ENCODE data around the gene DNALI1.

Gene DNALI1

DNA sequence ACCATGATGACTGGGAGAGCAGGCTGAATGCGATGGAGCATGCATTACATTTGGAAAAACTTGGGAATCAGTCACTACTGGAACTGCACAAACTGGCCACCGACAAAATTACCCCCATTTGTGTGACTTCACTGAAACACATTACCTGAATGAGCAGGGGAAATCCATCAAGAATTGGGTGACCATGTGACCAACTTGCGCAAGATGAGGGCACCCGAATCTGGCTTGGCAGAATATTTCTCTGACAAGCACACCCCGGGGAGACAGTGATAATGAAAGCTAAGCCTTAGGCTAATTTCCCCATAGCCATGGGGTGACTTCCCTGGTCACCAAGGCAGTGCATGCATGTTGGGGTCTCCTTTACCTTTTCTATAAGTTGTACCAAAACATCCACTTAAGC, 11.7 kb upstream of the DNALI1 start:
- in situ Hi-C loops (cut with HindIII; ENCODE audit: low sequenced_read_pairs) = no loop called here
- TF ChIP-seq CTCF (IDR thresholded peaks at IDR 0.05; ENCODE audit: low read depth, low read length, missing control alignments) = no peak
- no peak for DNase-seq (ENCODE audit: low read depth)
- no peak overlapping the region for H3K4me3 ChIP-seq (ENCODE audit: low read depth, low read length)

DNA sequence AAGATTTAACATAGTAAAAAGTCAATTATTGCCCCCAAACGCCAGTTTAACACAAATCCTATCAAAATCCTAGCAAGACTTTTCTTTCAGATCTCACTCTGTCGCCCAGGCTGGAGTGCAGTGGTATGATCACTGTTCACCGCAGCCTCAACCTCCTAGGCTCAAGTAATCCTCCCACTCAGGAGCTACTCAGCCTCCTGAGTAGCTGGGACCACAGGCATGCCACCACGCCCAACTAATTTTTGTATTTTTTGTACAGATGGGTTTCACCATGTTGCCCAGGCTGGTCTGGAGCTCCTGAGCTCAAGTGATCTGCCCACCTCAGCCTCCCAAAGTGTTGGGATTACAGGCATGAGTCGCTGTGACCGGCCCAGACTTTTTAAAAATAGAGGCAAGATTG, 7.4 kb upstream of the DNALI1 start:
- no peak for TF ChIP-seq CTCF (IDR thresholded peaks at IDR 0.05; ENCODE audit: low read depth, low read length, missing control alignments)
- in situ Hi-C loops (cut with HindIII; ENCODE audit: low sequenced_read_pairs) = no loop called here
- DNase-seq (ENCODE audit: low read depth) = no peak
- no peak overlapping the region for H3K4me3 ChIP-seq (ENCODE audit: low read depth, low read length)

DNA sequence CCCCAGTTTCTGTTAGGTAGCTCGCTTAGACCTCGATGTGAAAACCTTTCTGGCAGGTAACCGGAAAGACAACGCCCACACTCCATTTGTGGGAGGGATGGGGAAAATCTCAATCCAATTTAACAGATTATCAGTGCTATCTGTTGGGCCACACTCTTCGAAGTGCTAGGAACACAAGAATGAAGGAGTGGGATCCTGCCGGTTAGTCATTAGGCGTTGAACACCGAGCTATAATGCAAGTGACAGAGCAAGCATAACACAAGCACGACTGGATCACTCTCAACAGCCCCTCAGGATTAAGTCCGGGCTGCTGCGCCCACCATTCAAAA, 3.2 kb upstream of the DNALI1 start:
- peak overlapping the region; percentile 98 for H3K4me3 ChIP-seq (ENCODE audit: low read depth, low read length)
- no peak for DNase-seq (ENCODE audit: low read depth)
- in situ Hi-C loops (cut with HindIII; ENCODE audit: low sequenced_read_pairs) = loop anchor here (10.0 kb wide), 1 partner anchor 59 kb away; no protein-coding TSS in a partner anchor
- no peak for TF ChIP-seq CTCF (IDR thresholded peaks at IDR 0.05; ENCODE audit: low read depth, low read length, missing control alignments)

- H3K4me3 ChIP-seq (ENCODE audit: low read depth, low read length) = peak within 1 kb of the TSS; percentile 98
- in situ Hi-C loops (cut with HindIII; ENCODE audit: low sequenced_read_pairs) = loop anchor here (10.0 kb wide), 1 partner anchor 59 kb away; no protein-coding TSS in a partner anchor
- no peak for TF ChIP-seq CTCF (IDR thresholded peaks at IDR 0.05; ENCODE audit: low read depth, low read length, missing control alignments)
- peak; percentile 76 for DNase-seq (ENCODE audit: low read depth)
Observed at GRCh38 chr1:37553927-37554808, 2.6 kb upstream of the DNALI1 start, which contains the start of gene SNIP1. Gene SNIP1, minus strand, starts transcription at chr1:37554293. Its CDS starts 64 bp downstream, at chr1:37554229.

DNA sequence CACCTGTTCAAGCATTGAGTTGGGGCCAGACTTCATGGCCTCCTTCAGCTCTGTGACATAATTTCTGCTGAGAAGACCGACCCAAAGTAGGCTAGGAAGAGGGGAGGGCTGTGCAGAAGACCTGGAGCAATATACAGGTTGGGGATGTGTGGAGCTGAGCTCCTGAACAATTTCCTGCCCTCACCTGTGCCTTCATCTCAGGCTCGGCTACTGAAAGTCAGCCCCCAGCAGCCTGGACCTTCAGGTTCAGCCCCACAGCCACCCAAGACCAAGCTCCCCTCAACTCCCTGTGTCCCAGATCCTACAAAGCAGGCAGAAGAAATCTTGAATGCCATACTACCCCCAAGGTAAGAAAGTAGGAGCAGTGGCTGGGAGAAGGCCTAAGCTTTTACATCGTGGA, 662 bp downstream of the DNALI1 start:
- TF ChIP-seq CTCF (IDR thresholded peaks at IDR 0.05; ENCODE audit: low read depth, low read length, missing control alignments) = no peak
- in situ Hi-C loops (cut with HindIII; ENCODE audit: low sequenced_read_pairs) = loop anchor here (10.0 kb wide), 1 partner anchor 63 kb away; no protein-coding TSS in a partner anchor

DNA sequence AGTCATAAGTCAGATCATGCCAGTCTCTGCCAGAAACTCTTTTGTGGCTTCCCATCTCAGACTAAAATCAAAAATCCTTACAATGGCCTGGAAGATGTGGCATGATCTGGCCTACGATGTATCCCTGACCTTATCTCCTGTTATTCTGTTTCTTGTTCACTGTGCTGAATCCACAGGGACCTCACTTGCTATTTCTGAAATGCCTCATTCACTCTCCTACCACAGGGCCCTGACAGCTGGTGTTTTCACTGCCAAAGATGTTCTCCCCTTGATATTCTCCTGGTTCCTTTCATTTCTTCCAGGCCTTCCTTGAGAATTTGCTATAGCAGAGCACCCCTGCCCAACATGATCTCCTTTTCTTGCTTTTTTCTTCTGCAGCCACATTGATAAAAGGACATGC, 1.7 kb downstream of the DNALI1 start:
- no peak for TF ChIP-seq CTCF (IDR thresholded peaks at IDR 0.05; ENCODE audit: low read depth, low read length, missing control alignments)

More for the DNA sequence above, 662 bp downstream of the DNALI1 start:
- DNase-seq (ENCODE audit: low read depth) = no peak
- peak overlapping the region; percentile 50 for H3K4me3 ChIP-seq (ENCODE audit: low read depth, low read length)

More for the DNA sequence above, 1.7 kb downstream of the DNALI1 start:
- H3K4me3 ChIP-seq (ENCODE audit: low read depth, low read length) = no peak overlapping the region
- DNase-seq (ENCODE audit: low read depth) = no peak
- in situ Hi-C loops (cut with HindIII; ENCODE audit: low sequenced_read_pairs) = loop anchor here (10.0 kb wide), 1 partner anchor 64 kb away; no protein-coding TSS in a partner anchor

Data from astrocyte of the cerebellum (primary cell).